Islet of Langerhans (tissue), 1 donor: ENCODE data around the gene GPN2.

Experiments
- FAIRE-seq: peaks from one replicate; lab custom pipeline; 2011; peaks lifted over from hg19 to GRCh38; lab: Jason Lieb, UNC

Gene GPN2

DNA sequence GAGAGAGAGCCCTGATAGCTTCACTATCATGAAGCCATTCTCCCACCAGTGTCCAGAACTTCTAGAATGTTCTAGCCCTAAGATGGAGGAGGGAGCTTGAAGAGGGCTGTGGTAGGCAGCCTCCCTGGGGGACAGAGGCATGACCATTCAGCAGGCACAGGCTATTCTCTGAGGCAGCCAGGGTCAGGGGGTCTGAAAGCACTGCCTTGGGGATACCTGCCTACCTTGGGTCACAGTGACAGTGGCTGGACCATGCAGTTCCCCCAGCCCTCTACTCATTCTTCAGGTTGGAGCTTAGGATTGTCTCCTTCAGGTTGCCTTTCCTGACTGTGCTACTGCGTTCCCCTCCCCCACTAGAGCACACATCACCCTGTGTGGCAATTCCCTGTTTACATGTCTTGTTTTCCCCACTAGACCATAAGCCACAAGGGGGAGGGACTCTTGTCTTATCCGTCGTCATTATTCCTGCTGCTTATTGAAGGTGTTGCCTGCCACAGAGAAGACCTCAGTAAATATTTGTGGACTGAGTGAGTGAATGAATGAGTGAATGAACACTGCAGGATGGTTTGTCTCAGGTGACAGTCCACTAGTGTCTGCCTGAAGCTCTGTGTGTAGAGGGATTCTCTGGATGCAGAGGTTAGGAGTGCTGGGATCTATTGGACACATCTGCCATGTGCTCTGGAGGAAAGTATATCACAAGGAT is 58.4 kb downstream of the GPN2 start:
- no peak for FAIRE-seq

DNA sequence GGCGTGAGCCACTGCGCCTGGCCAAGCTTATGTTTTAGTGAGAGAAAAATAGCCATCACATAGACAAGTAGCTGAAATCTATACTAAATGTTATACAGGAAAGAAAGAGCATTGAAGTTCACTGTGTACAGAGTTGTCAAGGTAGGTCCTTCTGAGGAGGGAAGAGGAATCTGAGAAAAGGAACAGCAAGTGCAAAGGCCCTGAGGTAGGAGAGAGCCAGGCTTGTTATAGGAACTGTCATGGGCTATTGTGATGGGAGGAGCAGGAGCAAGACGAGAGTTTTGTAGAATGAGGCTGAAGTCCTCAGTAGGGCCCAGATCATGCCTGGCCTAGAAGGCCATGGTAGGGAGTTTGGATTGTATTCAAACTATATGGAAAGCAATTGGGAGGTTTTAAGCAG is 59.0 kb downstream of the GPN2 start:
- no peak for FAIRE-seq

DNA sequence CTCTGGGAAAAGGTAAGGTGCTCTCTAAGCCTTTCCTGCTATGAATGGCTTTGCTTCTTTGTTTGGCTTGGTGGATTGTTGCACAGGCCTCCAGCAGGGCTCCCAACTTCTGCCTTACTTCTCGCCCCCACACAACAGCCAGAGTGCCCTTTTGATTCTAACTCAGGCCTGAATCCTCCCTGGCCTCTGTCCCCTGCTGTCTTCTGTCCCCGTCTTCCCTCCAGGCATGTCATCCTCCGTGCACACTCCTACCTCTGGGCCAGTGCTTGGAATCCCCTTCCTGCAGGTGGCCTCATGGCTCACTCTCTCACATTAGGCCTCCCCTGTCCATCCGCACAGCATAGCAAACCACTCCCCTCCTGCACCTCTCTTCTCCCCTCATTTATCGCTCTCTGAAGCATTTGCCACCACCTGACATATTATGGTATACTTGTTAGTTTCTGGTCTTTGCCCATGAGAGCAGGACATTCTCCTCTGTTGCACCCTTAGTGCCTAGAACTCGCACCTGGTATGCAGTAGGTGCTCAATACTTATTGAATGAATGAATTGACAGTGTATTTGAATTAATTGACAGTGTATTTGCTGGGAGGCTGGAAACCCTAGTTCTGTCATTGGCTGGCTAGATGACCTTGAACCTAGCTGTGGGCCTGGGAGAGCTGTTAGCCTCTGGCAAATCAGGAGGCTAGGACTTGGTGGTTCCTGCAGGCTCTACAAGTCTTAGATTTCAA is 60.7 kb downstream of the GPN2 start:
- FAIRE-seq, result no peak

GRCh38 chr1:26828411-26828991 is 61.6 kb downstream of the GPN2 start:
- FAIRE-seq, result no peak

DNA sequence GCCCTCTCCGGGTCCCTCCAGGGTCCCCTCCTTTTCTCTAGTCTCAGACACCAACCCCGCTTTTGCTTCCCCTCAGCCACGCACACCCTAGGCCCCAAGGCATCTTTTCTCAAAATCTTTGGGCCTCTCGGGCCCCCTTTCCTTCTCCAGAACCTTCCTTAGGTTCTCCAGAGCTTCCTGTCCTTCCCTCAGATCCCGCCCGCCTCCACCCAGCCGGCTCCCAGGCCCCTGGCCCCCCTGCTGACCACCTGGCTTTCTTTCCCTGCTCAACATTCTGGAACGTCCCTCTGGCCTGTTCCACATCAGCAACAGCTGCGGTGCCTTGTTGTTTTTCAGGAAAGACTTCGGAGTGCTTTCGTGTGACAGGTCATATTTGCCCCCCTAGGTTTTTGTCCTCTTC is 62.4 kb downstream of the GPN2 start:
- no peak for FAIRE-seq

- FAIRE-seq, result no peak
Observed at GRCh38 chr1:26827106-26827604, 62.9 kb downstream of the GPN2 start.

DNA sequence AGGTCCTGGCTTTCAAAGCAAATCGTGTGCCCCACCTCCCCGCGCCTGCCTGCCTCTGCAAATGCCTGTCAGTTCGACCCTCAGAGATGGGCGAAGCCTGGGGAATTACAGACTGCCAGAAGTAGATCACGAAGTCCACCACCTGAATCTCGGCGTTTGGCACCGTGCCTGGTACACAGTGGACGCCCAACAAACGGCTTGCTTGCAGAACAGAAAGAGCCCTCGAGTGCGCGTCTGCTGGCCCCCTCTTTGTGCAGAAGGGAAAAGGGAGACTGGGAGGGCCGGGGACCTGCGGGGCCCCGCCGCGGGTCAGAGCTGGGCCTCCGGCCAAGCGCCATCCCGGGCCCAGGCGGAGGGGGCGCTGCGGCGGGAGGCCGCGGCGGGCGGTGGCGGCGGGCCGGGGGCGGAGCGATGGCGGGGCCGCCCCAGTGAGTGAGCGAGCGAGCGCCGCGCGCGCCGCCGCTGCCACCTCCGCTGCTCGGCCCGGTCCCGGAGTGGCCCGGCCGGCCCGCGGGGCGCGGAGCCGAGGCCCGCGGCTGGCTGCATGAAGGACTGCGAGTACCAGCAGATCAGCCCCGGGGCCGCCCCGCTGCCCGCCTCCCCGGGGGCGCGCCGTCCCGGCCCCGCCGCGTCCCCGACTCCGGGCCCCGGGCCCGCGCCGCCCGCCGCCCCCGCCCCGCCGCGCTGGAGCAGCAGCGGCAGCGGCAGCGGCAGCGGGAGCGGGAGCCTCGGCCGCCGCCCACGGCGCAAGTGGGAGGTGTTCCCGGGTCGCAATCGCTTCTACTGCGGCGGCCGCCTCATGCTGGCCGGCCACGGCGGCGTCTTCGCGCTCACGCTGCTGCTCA is 63.6 kb downstream of the GPN2 start, which contains the start of gene ZDHHC18:
Gene ZDHHC18 (plus strand): TSS at position 428 of the 845 bp plus-strand sequence. CDS start 117 bp downstream, at position 545.
- FAIRE-seq, result no peak
